GM12864 (cell line): Measurements from ENCODE around the gene COBL.

Experiments
- DNase-seq: peaks from one replicate; pipeline ENCODE4 v3.0.0-alpha.2; 2011; ENCODE audit warnings: low read depth
- H3K4me3 ChIP-seq: 2 replicates; pipeline ENCODE4 v1.5.1; 2011; ENCODE audit warnings: mild to moderate bottlenecking, low read depth, low read length, control low read depth
- CTCF ChIP-seq: IDR thresholded peaks from 2 replicates; pipeline ENCODE4 v1.5.1; 2011; ENCODE audit warnings: low read depth, mild to moderate bottlenecking, moderate library complexity, low read length, control low read depth, inconsistent platforms; ENCODE audit errors: missing control alignments

COBL gene

DNA sequence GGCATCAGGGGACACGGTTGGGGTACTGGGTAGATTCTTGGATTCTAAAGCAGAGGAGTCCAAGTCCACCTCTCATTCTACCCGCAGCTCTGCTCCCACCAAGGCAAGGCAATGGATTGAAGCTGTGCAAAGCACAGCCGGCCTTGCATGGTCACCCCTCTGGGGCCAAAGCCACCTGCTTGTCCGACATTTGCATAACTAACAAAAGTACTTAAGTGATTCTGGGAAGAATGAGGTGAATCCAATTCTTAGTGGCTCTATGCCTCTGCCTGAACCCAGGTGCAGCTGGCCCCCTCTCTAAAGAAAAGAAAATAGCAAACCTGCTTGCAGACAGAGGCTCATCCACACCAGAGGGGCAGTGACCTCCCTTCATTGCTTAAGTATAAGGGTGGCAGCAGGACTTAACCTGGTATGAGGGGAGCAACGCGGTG is 10.7 kb upstream of the COBL start:
- no peak for TF ChIP-seq CTCF
- H3K4me3 ChIP-seq = no peak overlapping the region
- no peak for DNase-seq

DNA sequence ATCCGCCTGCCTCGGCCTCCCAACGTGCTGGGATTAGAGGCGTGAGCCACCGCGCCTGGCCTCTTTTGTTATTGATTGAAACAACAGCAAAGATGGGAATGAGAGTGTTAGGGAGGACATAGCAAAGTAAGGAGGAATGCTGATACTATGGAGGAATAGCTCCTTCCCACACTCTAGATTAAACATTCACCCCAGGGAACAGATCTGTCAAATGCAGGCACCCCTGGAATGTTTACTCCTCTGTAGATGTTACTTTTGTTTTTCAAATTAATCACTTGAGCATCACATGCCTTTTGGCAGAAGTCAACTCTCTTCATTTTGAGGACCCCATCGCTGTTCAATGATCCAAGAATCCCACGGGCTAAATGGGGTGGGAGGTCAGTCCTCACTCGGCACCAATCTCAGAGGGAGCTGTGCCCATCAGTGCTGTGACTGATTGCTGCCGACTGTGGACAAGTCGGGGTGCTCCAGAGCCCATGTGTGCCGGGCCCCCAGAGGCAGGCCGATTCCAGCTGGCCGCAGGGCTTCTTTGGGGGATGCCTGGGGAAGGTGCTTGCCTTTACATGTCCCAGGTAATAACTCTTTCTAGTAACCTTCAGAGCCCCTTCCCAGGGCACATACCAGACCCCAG is 10.2 kb upstream of the COBL start:
- no peak for DNase-seq
- no peak overlapping the region for H3K4me3 ChIP-seq
- TF ChIP-seq CTCF = no peak

GRCh38 chr7:51325908-51326307 is 9.3 kb upstream of the COBL start:
- no peak overlapping the region for H3K4me3 ChIP-seq
- TF ChIP-seq CTCF = no peak
- no peak for DNase-seq

- no peak for TF ChIP-seq CTCF
- DNase-seq = no peak
- no peak overlapping the region for H3K4me3 ChIP-seq
Observed at GRCh38 chr7:51325261-51325676, 8.7 kb upstream of the COBL start.

DNA sequence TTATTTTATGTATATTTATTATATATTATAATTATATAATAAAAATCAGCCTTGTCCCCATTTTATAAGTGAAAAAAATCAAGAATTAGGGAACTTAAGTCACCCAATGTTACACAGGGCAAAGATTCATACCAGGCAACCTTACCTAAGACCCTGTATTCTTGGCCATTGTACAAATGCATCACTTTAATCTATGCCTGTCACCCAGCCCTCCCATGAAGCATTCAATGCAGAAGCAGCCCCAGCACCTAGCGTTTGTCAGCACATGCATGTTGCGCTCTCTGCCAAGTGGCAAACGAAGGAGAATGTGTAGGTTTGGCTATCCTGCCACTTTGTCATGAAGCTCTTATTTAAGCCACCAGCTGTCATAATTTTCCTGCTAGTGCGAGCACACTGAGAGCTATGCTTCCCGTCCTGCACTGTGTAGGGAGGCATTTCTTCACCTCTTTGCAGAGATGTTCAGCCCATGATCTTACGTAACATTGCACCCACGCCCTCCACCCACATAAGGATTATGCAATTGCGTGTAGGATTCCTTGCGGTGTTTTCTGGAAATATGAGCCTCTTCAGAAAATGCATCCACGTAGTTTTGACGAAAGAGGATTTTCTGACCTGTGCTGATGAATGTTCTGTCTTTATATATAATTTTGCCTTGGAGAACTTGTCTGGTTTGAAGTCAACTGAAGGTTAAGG is 7.7 kb upstream of the COBL start:
- no peak overlapping the region for H3K4me3 ChIP-seq
- no peak for TF ChIP-seq CTCF
- no peak for DNase-seq

DNA sequence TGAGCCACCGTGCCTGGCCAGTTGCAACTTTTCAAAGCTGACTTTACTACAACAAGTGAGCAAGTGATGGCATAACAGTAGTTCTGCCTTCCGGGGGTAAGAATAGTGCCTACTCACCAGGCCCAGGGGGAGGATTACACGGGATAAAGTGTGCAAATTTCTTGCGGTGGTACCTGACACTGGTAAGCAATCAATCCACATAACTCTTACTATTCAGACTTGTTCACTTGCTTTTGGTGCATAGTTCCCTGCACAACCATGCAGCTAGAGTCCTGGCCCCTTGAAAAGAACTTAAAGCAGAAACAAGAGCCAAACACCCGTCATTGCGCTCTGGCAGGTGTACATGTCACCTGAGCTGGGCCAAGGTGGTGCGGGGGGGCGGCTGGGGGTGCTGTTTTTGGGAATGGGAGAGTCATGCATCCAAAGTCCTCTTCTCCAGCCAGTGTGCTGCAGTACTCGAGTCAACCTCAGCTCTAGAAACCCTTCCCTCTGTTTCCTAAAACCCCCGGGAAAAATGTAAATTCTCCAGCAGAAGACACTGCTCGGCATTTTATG is 5.4 kb upstream of the COBL start:
- no peak for TF ChIP-seq CTCF
- no peak overlapping the region for H3K4me3 ChIP-seq
- DNase-seq = no peak
